ENCODE results near the gene SPINK1.
A peak's percentile ranks its signal among the peaks of the same experiment; 100 is the strongest.
"Not testable (repeated sequence)": the region's sequence is repeated elsewhere in the genome, so short reads cannot be mapped to it uniquely, and the experiment has no call there.

The SPINK1 gene

DNA sequence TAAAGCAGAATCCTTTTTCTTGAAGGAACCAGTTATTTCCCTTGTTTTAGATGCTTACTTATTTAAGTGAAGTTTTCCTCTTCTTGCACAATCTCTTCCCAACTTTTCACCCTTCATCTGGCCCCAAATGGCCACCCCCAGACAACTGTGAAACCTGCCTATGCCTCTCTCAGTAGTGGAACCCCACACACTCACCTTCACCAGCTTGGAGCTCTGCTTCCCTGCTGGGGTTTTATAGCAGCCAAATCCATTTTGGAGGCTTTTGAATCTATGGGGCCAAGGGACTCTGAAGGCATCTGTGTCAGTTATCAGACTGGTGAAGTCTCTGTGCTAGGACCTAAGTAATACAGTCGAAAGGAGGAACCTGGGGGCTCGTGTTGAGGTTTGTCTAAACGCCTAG, 22.9 kb upstream of the SPINK1 start:
- DNase-seq: no peak

DNA sequence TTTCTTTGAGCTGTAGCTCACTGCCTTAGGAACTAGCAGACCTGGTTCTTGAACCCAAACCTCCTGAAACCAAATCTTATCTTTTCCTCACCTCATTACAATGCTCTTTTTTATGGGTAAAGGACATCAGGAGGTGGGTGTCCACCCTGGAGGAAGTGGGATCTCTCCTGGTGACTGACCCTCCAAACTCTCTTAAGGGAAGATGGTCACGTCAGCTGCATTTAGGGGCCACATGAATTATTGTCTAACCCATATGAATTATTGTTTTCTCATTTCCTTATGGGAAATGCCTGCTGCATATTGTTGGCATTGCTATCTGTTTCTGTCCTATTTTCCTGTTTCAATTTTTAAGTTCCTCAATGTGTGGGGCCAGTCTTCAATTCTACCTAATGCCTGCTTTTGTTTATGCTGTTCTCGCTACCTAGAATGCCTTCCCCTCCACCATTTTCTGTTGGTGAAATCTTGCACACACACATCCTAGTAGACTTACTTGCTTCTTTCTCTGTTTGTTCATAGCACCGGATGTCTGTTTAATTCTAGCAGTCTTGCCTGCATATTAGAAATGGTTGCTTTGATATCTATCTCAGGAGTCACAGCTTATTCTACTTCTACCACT, 22.0 kb upstream of the SPINK1 start:
- DNase-seq: no peak

DNA sequence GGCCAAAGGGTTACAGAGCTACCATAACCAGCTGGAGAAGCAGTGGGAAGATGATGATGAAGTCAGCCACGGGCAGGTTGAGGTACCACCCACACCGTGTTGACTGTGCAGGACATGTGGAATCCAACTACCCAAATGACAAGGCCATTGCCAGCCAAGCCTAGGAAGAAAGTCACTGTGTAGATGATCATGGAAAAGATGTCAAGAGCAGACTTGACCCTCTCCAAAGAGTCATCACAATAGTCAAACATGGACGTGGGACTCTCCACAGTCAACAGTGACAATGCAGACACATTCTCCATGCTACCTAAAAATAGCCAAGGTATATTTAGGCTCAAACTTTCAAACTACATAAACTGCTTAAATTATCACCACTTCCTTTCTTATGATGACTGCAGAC, 20.9 kb upstream of the SPINK1 start:
- DNase-seq: no peak

DNA sequence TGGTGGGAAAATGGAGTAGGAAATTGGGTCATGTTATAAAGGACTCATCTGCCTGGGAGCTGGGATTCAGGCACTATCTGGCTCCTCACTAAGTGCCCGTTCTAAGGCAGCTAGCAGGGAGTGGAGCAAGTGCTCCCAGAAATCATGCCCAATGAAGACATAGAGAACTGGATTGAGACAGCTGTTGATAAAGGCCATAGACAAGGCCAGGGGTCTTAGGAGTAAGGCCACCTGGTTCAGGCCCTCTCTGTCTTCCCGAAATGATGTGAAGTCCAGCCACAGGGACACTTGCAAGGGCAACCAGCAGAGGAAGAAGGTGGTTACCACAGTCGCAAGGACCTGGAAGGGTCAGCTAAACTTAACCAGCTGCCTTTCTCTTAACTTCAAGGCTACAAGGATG, 20.1 kb upstream of the SPINK1 start:
- DNase-seq: no peak

DNA sequence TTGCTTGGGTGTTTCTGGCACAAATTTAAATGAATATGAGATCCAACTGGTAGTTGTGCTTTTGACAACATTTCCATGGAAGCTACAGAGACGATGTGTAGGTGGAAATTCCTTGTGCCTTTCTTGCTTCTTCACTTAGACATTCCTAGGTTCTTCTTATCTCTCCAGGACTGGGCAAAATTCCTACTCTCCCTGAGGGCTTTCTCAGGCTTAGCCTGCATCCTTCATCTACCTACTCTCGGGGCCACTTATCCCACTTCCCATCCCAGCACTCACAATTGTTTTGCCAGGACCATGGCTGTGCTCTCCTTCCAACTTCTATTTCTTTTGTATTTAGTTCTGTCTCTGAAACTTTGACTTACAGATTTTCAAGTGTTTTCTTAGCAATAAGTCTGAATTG, 17.8 kb upstream of the SPINK1 start:
- no peak for DNase-seq

DNA sequence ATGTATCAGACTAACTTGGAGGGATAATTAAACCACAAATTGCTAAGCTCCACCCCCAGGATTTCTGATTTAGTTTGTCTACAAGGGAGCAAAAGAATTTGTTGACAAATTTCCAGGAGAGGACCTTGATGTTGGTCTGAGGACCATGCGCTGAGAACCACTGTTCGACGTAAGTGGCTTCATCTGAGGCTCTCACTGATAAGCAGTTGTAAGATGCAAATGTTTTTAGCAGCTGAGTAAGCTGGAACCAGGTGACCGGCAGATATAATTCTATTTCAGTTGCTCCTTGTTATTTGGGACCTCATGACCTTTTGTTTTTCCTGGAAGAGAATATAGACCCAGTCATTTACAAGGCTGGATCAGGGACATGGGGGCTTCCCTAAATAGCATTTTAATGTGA, 14.1 kb upstream of the SPINK1 start:
- DNase-seq: no peak

DNA sequence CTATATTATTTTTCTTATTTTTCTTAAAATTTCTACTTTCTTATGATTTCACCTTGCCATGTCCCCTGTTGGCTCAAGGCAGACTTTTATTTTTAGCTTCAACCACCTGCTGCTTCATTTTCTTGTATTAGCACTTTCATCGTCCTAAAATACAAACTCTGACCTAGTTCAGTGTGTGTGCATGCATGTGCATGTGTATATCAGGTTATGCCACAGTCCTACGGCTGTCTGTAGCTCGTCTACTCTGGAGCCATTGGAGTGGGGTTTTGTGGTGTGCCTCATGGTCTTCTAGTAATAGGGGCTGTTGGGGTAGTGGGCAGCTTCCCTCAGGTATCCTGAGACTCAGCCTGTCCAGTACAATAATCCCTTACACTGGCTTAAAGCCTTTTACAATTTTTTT, 13.4 kb upstream of the SPINK1 start:
- no peak for DNase-seq

DNA sequence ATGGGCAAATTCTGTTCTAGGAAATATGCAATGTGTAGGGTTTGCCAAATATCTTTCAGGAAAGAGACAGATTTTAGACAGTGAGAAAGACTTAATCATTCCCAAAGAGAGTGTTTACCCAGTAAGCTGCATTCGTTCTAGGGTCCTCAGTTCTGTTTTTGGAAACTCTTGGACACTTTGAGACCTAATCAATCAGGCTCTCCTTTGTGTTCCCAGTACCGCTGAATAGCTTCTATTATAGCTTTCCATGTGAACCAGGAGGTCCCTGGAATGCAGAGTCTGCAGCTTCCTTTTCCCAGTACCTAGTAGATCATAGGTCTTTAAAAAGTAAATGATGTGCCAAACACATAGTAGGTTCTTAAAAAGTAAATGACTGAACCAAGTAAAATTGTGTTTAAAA, 11.4 kb upstream of the SPINK1 start:
- DNase-seq: no peak

DNA sequence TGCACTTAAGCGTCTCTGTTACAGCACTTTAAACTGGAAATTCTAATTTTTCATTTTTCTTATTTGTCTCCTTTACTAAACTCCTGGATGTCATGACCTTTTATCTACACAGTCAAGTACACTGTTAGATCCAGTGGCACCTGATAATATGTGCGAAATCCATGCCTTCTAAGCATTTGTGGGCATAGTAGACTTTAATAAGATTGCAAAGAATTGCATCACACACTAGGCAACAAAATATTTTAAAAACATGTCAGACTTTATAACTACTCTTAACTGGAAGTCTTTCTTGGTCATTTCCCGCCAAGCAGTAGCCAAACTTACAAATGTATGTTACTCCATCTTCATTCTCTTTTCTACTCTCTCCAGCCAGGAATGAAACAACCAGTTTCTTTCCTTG, 5.0 kb upstream of the SPINK1 start:
- DNase-seq: no peak

DNA sequence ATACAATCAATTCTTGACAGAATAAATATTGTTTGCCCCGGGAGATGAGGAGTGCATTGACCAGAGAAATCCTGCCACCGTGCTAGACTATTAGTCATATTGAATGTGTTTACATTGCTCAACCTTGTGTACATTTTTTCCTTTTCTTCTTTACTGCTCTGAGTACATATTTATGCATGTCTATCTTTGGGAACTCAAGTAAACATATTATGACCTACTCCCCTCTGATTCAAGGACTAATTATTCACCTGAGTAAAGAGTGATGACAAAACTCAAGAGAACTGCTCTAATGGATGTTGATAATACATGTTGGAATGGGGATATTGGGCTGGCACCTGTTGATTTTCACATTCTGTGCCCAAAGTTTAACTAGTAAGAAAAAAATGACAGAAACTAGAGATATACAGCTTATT, 3.9 kb upstream of the SPINK1 start:
- DNase-seq: peak; percentile 34

DNA sequence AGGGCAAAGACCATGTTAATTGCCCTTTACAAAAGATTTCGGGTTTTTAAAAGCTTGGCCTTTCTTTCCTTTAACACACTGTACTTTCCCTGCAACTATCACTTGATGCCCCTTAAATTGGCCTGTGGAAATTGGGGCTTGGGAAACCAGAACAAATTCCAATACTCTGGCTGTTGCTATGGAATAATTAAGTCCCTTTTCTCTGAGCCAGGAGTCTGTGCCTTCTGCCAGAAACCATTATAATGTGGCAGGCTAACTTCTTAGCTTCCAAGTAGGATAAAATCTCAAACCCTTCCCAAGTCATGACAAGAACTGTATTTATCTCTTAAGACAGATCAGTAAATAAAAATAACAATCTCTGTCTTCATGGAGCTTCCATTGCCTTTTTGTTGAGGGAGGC, 1.1 kb upstream of the SPINK1 start:
- no peak for DNase-seq

DNA sequence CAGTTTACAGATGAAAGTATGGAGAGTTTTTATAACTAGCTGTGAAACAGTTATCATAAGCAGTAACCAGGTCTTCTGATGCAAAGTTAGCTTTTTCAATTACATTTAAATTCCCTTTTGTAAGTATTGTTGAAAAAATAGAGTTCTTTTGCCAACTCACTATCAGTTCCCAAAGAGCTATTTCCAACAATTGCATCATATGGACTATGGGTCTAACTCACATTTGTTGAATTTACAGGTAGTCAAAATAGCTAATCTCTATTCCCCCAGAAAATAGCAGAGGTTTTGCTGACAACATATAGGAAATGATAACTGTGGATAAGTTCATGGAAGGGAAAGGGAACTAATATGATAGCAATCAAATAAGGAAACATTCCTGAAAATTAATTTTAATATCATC, 1.4 kb downstream of the SPINK1 start:
- no peak for DNase-seq

DNA sequence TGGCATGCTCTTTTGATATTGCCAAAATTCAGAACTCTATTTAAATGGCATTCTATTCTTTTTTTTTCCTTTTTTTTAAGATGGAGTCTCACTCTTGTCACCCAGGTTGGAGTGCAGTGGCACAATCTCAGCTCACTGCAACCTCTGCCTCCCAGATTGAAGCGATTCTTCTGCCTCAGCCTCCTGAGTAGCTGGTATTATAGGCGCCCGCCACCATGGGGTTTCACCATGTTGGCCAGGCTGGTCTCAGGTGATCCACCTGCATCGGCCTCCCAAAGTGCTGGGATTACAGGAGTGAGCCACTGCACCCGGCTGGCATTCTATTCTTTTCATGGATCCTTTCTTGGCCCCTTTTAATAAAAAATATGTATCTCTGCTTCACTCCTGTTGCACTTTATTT, 4.5 kb downstream of the SPINK1 start:
- not testable (repeated sequence) for DNase-seq

DNA sequence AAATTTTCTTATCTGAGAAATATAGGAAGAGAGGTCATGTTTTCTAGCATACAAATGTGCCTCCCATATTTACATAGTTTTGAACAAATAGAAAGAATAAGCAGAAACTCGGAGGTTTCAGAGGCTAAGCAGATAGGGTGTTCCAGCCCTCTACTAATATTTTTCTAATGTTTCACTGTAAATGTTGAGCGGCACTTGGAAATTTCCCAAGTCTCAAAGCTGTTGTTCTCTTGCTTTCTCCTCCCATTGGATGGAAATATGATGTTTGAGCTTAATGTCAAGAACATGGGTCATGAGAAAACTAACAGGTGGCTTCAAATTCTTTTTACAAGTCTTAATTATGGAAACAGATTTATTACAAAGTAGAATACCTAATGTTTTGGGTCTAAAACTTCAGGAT, 5.1 kb downstream of the SPINK1 start:
- no peak for DNase-seq

DNA sequence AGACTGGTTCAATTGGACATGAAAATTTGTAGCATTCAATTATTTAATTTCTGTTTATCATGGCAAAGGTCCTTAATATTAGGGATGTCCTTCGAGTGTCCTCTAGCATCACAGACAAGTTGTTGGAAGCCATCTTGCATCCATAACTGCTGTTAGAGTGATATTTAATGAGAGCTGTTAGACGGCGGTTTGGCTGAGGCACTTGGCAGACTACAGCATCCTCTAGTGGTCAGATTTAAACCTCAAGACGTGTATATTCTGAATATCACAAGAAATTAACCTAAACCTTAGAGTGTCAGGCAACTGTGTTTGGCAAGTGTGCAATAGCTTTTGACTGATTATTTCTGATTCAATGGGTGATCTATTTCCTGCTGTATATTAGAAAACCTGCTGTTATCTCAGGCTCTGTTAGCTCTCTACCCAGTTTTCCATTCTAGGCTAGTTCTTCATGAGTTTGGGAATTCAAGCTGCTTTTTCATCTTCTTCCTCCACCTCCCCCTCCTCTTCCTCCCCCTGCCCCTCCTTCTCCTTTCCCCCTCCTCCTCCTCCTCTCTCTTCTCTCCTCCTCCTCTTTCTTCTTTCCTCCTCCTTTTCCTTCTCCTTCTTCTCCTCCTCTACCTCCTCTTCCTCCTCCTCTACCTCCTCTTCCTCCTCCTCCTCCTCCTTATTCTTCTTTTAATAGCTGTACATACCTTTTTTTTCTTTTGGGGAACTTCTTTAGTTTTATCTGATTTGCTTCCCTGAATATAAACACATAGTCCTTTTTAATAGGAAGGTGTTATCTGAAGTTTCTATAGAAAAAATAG, 8.6 kb downstream of the SPINK1 start:
- DNase-seq: peak; percentile 77

DNA sequence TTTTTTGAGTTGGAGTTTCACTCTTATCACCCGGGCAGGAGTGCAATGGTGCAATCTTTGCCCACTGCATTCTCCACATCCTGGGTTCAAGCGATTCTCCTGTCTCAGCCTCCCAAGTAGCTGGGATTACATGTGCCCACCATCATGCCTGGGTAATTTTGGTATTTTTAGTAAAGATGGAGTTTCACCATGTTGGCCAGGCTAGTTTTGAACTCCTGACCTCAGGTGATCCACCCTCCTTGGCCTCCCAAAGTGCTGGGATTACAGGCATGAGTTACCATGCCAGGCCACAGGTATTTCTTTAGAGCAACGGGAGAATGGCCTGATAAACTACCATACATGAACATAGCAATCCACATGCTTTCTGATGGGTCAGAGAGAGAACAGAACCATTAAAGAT, 9.2 kb downstream of the SPINK1 start:
- DNase-seq: not testable (repeated sequence)

DNA sequence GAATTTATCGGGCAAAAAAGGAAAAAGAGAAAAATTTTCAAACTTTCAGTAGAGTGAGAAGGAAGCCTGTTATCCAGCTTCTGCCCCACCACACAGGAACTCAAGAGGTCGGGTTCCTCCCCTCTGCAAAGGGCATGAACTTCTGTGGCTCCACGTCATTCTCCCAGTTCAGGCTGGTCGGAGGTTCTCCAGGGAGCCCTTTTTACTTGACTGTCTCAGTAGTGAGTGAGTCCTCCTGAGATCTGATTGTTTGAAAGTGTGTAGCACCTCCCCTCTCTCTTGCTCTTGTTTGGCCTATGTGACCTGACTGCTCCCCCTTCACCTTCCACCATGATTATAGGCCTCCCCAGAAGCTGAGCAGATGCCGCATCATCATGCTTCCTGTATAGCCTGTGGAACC, 9.7 kb downstream of the SPINK1 start:
- DNase-seq: no peak

DNA sequence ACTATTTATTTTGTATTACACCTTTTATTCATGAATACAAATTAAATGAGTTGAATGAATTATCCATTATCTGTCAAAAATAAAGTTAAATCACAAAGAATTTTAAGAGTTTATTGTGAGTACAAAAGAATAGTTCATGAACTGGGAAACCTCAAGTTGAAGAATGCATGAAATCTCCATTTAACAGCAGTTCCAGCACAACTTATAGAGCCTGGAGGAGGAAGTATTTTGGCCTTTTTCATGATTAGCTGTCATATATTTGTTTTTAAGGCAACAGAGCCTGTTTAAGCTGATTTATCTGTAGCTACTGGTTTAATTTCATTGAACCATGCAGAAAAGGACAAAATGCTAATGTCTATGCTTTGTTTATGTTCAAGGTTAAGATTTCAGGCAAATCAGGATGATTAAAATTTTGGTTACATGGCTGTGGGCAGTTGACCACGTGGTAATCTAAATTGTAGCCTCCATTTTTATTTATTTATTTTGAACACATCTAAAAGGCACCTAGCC, 12.2 kb downstream of the SPINK1 start:
- no peak for DNase-seq

DNA sequence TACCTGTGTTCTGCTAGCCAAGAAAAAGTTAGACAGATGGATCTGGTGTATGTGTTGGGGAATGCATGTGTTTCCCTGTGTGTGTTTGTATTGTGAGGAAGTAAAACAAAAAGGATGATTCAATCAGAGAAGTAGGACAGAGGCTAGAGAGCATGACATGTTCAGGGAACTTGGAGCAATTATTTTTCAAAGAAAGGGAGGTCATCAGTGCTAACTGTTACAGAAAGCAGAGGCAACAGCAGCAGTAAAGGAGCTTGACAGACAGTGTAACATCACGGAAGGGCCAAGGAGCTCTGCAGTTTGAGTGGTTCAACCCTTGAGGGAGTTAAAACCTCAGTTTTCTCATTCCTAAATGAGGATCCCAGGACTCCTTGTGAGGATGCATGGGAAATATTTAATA, 13.2 kb downstream of the SPINK1 start:
- DNase-seq: no peak

DNA sequence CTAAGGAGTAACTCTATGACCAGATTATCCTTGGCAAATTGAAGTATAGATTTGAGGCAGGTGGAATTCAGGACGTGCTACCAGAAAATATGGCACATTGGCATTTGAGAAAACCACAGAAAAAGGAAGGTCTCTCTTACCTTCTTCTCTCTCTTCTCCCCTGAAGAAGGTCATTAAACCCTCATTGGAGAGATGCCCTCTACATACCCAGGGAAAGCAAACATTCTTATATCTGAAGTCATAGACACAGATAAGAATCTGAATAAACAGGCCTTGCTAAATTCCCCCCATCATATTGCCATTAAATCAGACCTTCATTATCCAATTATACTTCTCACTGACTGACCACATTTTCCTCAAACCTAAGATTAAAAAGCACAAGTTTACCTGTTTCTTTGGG, 17.8 kb downstream of the SPINK1 start:
- no peak for DNase-seq

DNA sequence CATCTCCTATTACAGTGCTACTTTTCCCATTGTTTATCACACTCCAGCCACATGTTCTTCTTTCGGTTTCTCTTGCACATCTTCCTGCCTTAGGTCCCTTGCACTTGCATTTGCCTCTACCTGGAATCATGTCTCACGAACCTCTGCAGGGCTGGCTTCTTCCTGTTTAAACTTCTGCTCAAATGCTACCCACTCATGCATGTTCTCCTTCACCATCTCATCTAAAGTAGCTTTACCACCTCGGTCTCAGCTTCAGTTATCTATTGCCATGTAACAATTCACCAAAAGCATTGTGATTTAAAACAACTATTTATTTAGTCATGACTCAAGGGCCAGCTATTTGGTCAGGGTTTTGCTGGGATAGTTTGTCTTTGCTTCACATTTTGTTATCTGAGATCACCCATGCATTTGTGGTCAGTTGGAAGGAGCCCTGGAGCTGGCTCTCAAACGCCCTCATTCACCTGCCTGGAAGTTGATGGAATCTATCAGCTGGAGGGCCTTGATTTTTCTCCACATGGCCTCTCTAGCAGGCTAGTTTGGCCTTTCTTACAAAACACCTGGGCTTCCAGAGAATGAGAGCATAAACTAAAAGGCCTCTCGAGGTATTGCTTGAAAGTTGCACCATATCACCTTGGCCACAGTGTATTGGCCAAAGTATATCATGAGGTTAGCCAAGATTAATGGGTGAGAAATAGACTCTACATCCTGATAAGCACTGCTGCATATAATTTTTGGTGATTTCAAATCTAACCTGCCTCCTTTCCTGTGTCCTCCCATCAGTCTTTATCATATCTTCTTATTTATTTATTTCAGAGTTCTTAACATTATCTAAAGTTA, 21.4 kb downstream of the SPINK1 start:
- no peak for DNase-seq

DNA sequence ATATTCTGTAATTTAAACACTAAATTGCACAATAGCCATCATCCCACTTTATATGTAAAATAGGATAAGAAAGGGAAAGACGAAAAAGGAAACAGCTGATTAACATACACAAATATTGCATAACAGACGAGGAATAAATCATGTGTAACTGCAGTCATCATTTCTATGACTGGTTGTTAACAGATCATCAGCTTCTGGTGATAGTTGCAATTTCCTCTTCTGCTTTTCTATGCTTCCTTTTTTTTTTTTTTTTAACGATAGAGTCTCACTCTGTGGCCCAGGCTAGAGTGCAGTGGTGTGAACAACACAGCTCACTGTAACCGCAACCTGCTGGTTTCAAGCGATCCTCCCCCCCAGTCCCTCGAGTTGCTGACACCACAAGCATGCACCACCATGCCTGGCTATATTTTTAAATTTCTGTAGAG, 26.4 kb downstream of the SPINK1 start:
- no peak for DNase-seq

DNA sequence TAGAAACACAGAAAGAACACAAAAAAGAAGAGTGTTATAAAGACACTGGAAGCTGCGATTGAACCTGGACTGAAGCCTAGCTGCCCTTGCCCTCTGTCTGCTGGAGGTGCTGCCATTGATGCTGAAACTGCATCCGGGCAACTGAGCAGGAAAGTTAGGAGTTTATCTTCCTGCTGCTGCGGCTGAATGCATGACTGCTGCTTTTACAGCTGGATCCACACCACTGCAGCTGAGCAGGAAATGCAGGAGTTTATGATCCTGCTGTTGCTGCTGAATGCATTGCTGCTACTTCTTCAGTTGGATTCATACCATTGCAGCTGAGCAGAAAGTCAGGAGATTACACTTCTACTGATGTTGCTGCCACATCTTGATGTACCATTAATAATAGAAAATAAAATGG, 27.1 kb downstream of the SPINK1 start:
- no peak for DNase-seq

DNA sequence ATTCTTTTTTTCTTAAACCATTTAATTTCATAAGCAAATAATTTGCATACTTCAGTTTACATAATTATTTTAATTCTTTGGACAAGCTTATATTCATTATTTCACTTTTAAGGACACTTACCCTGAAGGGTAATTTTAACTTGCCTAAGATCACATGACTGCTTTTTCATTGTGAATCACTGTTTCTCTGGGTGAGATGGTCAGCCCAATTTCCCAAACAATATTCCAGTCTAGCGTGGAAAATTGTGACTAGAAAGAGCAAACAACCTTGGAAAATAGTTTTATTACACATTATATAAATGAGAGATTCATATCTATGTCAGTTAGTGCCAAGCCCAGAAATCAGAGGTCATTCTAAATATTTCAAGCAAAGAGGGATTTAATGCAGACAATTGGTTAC, 27.5 kb downstream of the SPINK1 start:
- DNase-seq: no peak

Data from NCI-H345 (cell line).